Fibroblast of villous mesenchyme (primary cell): ENCODE data around the gene CD164L2. TPM values are rescaled to one million over a fixed set of nuclear protein-coding genes. Genes with fewer than 3 reads are reported as not detected.

Experiments used
- DNase-seq: peaks from one replicate; pipeline ENCODE4 v3.0.0-alpha.2; 2010; ENCODE audit warnings: low read depth
- H3K4me3 ChIP-seq: 2 replicates; pipeline ENCODE4 v1.5.1; 2011; ENCODE audit warnings: low read depth, mild to moderate bottlenecking, low read length
- CTCF ChIP-seq: IDR thresholded peaks from 2 replicates; pipeline ENCODE4 v1.5.1; 2012; ENCODE audit warnings: low read depth, mild to moderate bottlenecking, low read length; ENCODE audit not compliant: insufficient read depth
- total RNA-seq: library from RNA; depleted of rRNA; stranded (reverse); fragments of >200 nt; gene quantifications from 2 replicates; pipeline ENCODE4 v1.2.3, GENCODE V29; 2012

CD164L2 gene
- total RNA-seq, 1 donor = not detected

DNA sequence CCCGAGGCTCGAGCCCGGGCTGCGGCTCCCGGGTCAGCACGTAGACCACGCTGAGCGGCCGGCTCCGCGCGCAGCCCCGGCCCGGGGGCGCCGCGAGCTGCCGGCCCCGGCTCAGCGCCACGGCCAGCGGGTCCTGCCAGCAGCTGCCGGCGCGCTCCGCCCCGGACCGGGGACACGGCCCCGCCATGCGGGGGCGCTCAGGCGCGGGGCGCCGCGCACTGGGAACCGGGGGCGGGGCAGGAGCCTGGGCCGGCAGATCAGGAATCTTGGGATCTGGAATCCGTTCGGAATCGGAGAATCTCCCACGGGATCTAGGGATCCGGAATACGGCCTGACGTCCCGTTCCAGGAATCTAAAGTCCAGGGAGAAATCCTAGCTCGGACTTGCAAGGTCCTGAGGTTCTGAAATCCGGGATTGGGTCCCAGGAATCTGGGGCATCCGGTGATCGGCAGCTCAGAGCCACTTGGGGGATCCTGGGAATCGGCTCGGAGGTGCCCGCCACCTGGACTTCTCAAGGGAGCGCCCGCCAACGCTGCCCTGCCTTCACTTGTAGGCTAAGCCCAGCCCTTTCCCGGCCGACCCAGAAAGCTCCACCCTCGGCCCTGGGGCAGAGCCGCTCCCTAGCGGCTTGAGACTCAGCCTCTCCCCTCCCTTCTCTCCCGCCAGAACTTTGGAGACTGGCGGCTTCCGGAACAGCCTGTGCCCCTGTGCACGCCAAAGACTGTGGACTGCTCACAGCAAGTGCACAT, 16.5 kb downstream of the CD164L2 start, which contains the start of gene MAP3K6:
MAP3K6 (minus strand) TSS at position 551 of the 749 bp plus-strand sequence; CDS start at position 187, 364 bp downstream.
- H3K4me3 ChIP-seq = peak within 1 kb of the TSS; percentile 83
- DNase-seq = peak; percentile 76
- peak; percentile 29 for TF ChIP-seq CTCF

DNA sequence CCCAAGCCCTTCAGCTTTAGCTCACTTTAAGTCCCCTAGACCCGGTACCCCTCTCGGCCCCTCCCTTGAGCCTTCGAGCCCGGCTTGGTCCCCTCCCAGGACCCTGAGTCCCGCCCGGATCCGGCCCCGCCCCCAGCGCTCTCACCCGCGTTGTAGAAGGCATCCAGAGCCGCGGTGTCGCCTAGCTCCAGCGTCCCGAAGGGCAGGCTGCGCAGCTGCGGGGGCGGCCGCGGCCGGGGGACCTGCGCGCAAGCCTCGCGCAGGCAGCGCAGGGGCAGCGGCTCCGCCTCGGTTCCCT, 17.1 kb downstream of the CD164L2 start:
- peak; percentile 71 for DNase-seq
- TF ChIP-seq CTCF = no peak
- peak overlapping the region; percentile 83 for H3K4me3 ChIP-seq

DNA sequence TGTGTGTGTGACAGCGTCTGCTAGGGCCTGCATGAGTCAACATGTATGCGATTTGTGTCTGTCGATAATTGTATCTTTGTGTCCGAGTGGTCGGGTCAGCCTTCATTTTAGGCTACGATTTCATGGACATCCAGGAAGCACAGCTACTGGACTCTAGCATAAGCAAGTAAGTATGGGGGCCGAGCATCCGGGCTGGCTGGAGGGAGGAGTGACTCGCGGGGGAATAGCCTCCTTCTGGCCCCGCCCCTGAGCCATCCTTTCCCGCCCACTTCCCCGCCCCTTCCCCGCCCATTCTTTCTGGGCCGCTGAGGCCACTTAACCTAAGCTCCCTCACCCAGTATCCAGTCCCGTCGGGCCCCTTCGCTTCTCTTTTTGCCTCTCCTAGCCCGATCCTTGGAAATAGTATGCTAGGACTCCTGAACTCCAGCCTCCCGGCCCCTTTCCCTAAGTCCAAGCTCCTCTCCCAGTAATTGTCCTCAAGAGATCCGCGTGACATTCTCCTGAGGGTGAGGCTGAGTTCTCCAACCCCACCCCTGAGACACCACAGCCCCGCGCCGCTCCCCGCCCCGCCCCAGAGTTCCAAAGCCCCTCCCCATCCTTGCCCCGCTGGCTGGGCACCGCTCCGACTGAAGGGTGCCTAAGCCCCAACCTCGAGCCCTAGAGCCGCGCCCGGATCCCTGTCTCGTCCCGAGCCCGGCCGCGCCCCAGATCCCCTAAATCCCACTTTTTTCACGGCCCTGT, 17.6 kb downstream of the CD164L2 start:
- TF ChIP-seq CTCF = no peak
- peak overlapping the region; percentile 83 for H3K4me3 ChIP-seq
- DNase-seq = peak; percentile 91

GRCh38 chr1:27364696-27365371, 18.3 kb downstream of the CD164L2 start:
- DNase-seq = no peak
- H3K4me3 ChIP-seq = peak overlapping the region; percentile 83
- TF ChIP-seq CTCF = no peak

DNA sequence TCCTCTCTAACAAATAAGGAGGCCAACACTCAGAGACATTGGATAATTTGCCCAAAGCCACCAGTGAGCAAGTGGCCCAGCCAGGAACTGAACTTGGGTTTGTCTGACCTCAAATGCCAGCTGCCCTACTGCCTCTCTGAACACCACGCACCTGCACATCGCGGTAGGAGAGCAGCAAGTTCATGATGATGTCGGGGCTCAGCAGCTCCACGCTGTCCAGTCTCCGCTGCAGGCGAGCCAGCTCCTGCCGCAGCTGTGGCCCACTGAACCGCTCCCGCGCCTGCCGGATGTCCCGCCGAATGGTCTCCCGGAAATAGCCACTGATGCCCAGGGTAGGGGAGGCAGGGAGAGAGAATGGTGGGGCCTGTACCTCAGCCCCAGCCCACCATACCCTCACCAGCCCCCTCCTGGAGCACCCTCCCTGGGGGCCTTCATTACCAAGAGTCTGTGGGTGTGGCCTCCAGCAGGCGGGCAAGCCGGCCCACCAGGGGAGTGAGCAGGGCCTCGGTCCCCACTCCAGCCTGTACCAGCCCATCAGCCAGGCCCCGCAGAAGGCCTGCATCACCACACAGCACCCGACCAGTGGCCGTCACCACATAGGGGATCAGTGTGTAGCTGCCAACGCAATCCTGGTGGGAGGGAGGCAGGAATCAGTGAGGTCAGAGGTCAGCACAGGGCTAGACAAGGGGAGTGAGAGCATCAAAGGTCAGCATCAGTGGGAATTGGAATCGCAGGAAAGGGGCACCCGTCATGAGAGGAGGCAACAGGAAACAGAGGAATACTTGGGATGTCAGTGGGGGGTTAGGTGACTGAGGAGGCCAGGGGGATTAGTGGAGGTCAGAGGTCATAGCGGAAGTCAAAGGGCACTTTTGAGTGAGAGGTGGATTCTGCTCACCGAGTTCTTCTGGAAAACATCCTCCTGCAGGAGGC, 19.1 kb downstream of the CD164L2 start:
- no peak for DNase-seq
- H3K4me3 ChIP-seq = no peak overlapping the region
- no peak for TF ChIP-seq CTCF

GRCh38 chr1:27361553-27361952, 21.6 kb downstream of the CD164L2 start:
- DNase-seq = no peak
- H3K4me3 ChIP-seq = no peak overlapping the region
- TF ChIP-seq CTCF = no peak
